Measurements from ENCODE around the gene CDAN1.

DNA sequence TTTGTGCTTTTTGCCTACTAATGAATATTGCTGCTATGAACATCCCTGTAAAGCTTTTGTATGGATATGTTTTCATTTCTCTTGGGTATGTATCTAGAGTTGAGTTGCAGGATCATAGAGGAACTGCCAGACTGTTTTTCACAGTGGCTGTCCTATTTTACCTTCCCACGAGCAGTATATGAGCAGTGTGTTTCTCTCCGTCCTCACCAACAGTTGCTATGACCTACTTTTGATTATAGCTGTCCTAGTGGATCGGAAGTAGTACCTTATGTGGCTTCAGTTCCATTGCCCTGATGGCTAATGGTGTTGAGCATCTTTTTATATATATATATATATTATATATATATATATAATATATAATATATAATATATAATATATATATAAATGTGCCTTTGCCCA is 25.2 kb downstream of the CDAN1 start:
- TF ChIP-seq, protein P1, sequence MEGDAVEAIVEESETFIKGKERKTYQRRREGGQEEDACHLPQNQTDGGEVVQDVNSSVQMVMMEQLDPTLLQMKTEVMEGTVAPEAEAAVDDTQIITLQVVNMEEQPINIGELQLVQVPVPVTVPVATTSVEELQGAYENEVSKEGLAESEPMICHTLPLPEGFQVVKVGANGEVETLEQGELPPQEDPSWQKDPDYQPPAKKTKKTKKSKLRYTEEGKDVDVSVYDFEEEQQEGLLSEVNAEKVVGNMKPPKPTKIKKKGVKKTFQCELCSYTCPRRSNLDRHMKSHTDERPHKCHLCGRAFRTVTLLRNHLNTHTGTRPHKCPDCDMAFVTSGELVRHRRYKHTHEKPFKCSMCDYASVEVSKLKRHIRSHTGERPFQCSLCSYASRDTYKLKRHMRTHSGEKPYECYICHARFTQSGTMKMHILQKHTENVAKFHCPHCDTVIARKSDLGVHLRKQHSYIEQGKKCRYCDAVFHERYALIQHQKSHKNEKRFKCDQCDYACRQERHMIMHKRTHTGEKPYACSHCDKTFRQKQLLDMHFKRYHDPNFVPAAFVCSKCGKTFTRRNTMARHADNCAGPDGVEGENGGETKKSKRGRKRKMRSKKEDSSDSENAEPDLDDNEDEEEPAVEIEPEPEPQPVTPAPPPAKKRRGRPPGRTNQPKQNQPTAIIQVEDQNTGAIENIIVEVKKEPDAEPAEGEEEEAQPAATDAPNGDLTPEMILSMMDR (conservative IDR thresholded peaks at IDR 0.05; ENCODE audit: low read length), result no peak
- TF ChIP-seq EZH2phosphoT487 (IDR thresholded peaks at IDR 0.05; ENCODE audit: borderline replicate concordance), result no peak
